Activated CD8-positive, alpha-beta memory T cell treated with anti-CD3 and anti-CD28 coated beads, Interleukin-2, amount 50 U/mL, for 1 hour (primary cell): ENCODE results near the gene PSEN2.
"Not testable (repeated sequence)": the region's sequence is repeated elsewhere in the genome, so short reads cannot be mapped to it uniquely, and the experiment has no call there.

Experiments
- DNase-seq: peaks from one replicate; pipeline ENCODE4 v3.0.0-alpha.2; 2020; ENCODE audit errors: extremely low read depth

The PSEN2 gene

GRCh38 chr1:226916497-226916896 lies 46.1 kb downstream of the PSEN2 start:
- no peak for DNase-seq

GRCh38 chr1:226919587-226919986 lies 49.2 kb downstream of the PSEN2 start:
- no peak for DNase-seq

- DNase-seq, result no peak
Measured at GRCh38 chr1:226919995-226920394, 49.6 kb downstream of the PSEN2 start.

GRCh38 chr1:226920446-226920894 lies 50.1 kb downstream of the PSEN2 start:
- no peak for DNase-seq

- DNase-seq, result no peak
Measured at GRCh38 chr1:226921504-226921903, 51.1 kb downstream of the PSEN2 start.

- not testable (repeated sequence) for DNase-seq
Measured at GRCh38 chr1:226929260-226930111, 59.1 kb downstream of the PSEN2 start.

GRCh38 chr1:226934483-226935237 lies 64.2 kb downstream of the PSEN2 start:
- DNase-seq, result no peak

GRCh38 chr1:226937940-226938725 lies 67.7 kb downstream of the PSEN2 start:
- DNase-seq, result no peak

- no peak for DNase-seq
Measured at GRCh38 chr1:226938903-226939437, 68.6 kb downstream of the PSEN2 start.

- peak; percentile 33 for DNase-seq
Measured at GRCh38 chr1:226939438-226940028, 69.1 kb downstream of the PSEN2 start.

- DNase-seq, result peak; percentile 94
Measured at GRCh38 chr1:226940029-226940805, 69.8 kb downstream of the PSEN2 start, which contains the start of gene COQ8A. Gene COQ8A (plus strand): TSS chr1:226940294. CDS start chr1:226961386, 21,092 bp downstream.

- no peak for DNase-seq
Measured at GRCh38 chr1:226940806-226941067, 70.3 kb downstream of the PSEN2 start.

- DNase-seq, result no peak
Measured at GRCh38 chr1:226942392-226942791, 72.0 kb downstream of the PSEN2 start.

- no peak for DNase-seq
Measured at GRCh38 chr1:226943156-226943555, 72.7 kb downstream of the PSEN2 start.

GRCh38 chr1:226943927-226944326 lies 73.5 kb downstream of the PSEN2 start:
- no peak for DNase-seq

- no peak for DNase-seq
Measured at GRCh38 chr1:226945106-226945857, 74.9 kb downstream of the PSEN2 start.
